H1 (cell line): ENCODE results near the gene HOMER1.

Experiments used
- CHD2 ChIP-seq: IDR thresholded peaks from 2 replicates; pipeline ENCODE4 v1.6.1; 2012; ENCODE audit warnings: low read length, improper control_type of control experiment
- JUN ChIP-seq: IDR thresholded peaks from 2 replicates; pipeline ENCODE4 v1.6.1; 2011; ENCODE audit warnings: low read depth, mild to moderate bottlenecking, improper control_type of control experiment, low read length
- JUND ChIP-seq: IDR thresholded peaks from 2 replicates; pipeline ENCODE4 v1.6.1; 2011; ENCODE audit warnings: mild to moderate bottlenecking, improper control_type of control experiment, low read length
- MAFK ChIP-seq: IDR thresholded peaks from 2 replicates; pipeline ENCODE4 v1.6.1; 2012; ENCODE audit warnings: low read depth, mild to moderate bottlenecking, improper control_type of control experiment, low read length
- POLR2A ChIP-seq, 2 experiments: IDR thresholded peaks; 1 replicate in 1 of 2; 2 replicates in 1 of 2; pipeline ENCODE4 v1.6.1; 2011; ENCODE audit warnings: low read depth in 2 of 2, low read length in 2 of 2, mild to moderate bottlenecking in 2 of 2; ENCODE audit errors: control extremely low read depth in 1 of 2
- POLR2AphosphoS5 ChIP-seq: IDR thresholded peaks from 2 replicates; pipeline ENCODE4 v1.6.1; 2011; ENCODE audit warnings: low read depth, low read length
- RFX5 ChIP-seq: IDR thresholded peaks from 2 replicates; pipeline ENCODE4 v1.6.1; 2011; ENCODE audit warnings: low read depth, low read length, improper control_type of control experiment, borderline replicate concordance
- SIRT6 ChIP-seq: IDR thresholded peaks from one replicate; pipeline ENCODE4 v1.7.1; 2012; ENCODE audit warnings: low read length, inconsistent platforms
- TBP ChIP-seq: IDR thresholded peaks from 2 replicates; pipeline ENCODE4 v1.6.1; 2011; ENCODE audit warnings: low read depth, low read length, improper control_type of control experiment
- YY1 ChIP-seq: IDR thresholded peaks from 2 replicates; pipeline ENCODE4 v1.6.1; 2011; ENCODE audit warnings: low read depth, mild to moderate bottlenecking, low read length
- TF ChIP-seq, protein P1 (sequence below): IDR thresholded peaks from 2 replicates; pipeline ENCODE4 v1.6.1; 2012; ENCODE audit warnings: inconsistent platforms
- TF ChIP-seq, protein P2 (sequence below), 3 experiments: IDR thresholded peaks; 1 replicate in 2 of 3; 2 replicates in 1 of 3; pipeline versions ENCODE4 v1.5.1 to v1.6.1; 2011; ENCODE audit warnings: low read length in 3 of 3, mild to moderate bottlenecking in 3 of 3, inconsistent platforms in 2 of 3, low read depth in 1 of 3, moderate library complexity in 1 of 3; ENCODE audit not compliant: insufficient read depth in 1 of 3; ENCODE audit errors: control extremely low read depth in 1 of 3

DNA sequence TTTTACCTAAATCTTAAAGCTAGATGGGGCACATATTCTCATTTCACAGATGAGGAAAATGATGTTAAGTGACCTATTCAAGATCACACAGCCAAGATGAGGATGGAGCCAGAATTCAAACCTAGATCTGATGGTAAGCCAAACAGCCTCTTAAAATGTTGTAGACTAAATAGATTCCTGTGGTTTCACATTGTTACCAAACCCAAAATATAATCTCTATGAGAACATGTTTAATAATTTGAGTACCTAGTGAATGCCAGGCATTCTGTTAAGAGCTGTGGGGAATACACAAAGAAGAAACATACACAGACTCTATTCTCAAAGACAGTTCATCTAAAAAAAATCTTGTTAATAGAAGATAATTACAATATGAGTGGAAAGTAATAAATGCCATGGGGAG, 25.2 kb downstream of the HOMER1 start:
- TF ChIP-seq POLR2A (IDR thresholded peaks at IDR 0.05; ENCODE audit: control extremely low read depth in 1 of 2, low read depth in 2 of 2, low read length in 2 of 2) (no peak), MAFK (no peak), TBP (no peak), JUND (no peak), YY1 (no peak), POLR2AphosphoS5 (no peak), RFX5 (no peak), SIRT6 (no peak), CHD2 (no peak), JUN (no peak)
- TF ChIP-seq, protein P1, sequence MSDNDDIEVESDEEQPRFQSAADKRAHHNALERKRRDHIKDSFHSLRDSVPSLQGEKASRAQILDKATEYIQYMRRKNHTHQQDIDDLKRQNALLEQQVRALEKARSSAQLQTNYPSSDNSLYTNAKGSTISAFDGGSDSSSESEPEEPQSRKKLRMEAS = no peak
- TF ChIP-seq, protein P2, sequence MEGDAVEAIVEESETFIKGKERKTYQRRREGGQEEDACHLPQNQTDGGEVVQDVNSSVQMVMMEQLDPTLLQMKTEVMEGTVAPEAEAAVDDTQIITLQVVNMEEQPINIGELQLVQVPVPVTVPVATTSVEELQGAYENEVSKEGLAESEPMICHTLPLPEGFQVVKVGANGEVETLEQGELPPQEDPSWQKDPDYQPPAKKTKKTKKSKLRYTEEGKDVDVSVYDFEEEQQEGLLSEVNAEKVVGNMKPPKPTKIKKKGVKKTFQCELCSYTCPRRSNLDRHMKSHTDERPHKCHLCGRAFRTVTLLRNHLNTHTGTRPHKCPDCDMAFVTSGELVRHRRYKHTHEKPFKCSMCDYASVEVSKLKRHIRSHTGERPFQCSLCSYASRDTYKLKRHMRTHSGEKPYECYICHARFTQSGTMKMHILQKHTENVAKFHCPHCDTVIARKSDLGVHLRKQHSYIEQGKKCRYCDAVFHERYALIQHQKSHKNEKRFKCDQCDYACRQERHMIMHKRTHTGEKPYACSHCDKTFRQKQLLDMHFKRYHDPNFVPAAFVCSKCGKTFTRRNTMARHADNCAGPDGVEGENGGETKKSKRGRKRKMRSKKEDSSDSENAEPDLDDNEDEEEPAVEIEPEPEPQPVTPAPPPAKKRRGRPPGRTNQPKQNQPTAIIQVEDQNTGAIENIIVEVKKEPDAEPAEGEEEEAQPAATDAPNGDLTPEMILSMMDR (IDR thresholded peaks at IDR 0.05; ENCODE audit: control extremely low read depth in 1 of 3, insufficient read depth in 1 of 3, low read depth in 1 of 3, low read length in 3 of 3) = no peak
